ENCODE data around the gene GSDMA. TPM values are rescaled to one million over a fixed set of nuclear protein-coding genes. Genes with fewer than 3 reads are reported as not detected.
"Not testable (repeated sequence)": the region's sequence is repeated elsewhere in the genome, so short reads cannot be mapped to it uniquely, and the experiment has no call there.

Gene GSDMA
- total RNA-seq, 1 donor from 2014 or later: not detected

DNA sequence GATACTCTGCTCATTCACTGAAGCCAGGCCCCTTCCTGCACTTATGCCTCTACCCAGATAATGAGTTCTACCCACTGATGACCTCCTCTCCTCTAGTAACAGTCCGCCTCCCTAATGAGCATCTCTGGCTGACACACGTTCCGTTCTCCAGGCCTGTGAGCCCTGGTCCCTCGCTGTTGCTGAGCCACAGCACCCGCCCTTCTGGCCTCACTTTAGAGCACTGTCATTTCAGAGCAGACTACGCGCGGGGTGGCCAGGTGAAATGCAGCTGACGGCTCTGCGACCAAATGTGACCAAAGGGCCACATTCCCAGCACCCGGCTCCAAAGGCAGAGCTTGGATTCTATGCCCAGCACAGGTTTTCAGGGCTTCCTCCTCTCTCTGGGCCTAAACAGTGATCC lies 31.6 kb downstream of the GSDMA start:
- no peak for DNase-seq (ENCODE audit: extremely low read depth, low read depth, low spot score)

DNA sequence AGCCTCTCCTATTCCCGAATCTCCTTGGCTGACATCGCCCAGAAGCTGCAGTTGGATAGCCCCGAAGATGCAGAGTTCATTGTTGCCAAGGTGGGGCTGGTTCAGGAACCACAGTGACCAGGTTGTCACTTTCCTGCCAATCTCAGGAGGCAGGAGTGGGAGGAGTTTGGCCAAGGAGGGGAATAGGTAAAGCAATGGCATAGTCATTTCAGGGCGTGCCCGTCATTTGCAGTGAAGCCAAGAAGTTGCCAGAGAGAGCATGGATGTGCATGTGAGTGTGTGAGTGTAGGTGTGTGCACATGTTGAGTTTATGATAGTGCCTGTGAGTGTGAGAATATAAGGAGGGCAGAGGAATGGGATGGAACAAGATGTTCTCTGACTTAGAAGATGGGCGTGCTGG lies 32.6 kb downstream of the GSDMA start:
- no peak for DNase-seq (ENCODE audit: extremely low read depth, low read depth, low spot score)

DNA sequence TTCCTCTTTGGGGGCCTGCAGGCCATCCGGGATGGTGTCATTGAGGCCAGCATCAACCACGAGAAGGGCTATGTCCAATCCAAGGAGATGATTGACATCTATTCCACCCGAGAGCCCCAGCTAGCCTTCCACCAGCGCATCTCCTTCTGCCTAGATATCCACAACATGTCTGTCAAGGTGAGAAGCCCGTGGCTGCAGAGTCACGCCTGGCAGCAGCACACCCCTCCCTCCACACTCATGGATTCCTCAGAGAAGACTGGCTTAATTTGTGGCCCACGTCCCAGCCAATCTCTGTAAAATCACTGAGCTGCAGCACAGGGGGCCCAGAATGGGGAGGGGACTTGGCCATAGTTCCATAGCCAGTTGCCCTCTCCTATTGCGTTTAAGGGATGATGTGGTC lies 33.4 kb downstream of the GSDMA start:
- DNase-seq (ENCODE audit: extremely low read depth, low read depth, low spot score): no peak

DNA sequence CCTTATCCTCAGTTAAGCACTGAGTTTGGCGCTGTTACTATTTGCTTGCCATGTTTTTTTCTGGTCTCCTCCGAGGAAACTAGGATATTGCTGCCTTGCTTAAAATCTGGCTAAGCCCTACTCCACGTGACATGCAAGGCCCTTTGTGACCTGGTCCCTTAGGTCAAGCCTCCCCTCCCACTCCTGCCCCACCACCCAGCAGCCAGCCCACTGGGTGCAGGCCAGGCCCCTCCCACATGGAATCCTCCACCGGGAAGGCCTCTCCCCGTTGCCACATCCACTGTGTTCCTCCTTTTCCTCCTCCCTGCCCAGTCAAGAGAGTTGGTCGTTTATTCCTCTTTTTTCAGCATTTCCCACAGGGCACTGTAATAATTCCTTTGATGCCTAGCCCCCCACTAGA lies 34.0 kb downstream of the GSDMA start:
- no peak for DNase-seq (ENCODE audit: extremely low read depth, low read depth, low spot score)

DNA sequence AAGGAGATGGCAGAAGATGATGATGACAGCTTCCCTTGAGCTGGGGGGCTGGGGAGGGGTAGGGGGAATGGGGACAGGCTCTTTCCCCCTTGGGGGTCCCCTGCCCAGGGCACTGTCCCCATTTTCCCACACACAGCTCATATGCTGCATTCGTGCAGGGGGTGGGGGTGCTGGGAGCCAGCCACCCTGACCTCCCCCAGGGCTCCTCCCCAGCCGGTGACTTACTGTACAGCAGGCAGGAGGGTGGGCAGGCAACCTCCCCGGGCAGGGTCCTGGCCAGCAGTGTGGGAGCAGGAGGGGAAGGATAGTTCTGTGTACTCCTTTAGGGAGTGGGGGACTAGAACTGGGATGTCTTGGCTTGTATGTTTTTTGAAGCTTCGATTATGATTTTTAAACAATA lies 34.7 kb downstream of the GSDMA start:
- no peak for DNase-seq (ENCODE audit: extremely low read depth, low read depth, low spot score)

DNA sequence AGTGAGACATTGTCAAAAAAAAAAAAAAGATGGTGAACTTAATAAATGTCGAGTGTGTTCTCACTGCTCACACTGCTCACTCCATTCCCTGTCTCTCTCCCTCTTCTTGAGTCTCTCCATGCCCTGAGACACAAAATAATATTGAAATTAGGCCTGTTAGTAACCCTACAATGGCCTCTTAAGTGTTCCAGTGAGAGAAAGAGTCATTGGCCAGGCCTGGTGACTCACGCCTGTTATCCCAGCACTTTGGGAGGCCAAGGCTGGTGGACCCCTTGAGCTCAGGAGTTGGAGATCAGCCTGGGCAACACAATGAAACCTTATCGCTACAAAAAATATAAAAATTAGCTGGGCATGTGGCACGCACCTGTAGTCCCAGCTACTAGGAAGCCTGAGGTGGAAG lies 36.3 kb downstream of the GSDMA start:
- no peak for DNase-seq (ENCODE audit: extremely low read depth, low read depth, low spot score)

DNA sequence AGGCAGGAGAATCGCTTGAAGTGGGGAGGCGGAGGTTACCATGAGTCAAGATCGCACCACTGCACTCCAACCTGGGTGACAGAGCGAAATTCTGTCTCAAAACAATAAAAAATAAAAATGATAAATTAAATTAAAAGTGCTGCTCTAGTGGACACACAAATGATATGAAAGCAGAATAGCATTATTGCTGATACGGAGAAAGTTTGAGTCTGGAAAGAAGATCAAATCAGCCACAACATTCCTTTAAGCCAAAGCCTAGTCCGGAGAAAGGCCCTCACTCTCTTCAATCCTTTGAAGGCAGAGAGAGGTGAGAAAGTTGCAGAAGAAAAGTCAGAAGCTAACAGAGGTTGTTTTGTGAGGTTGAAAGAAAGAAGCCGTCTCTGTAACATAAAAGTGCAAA lies 37.4 kb downstream of the GSDMA start:
- no peak for DNase-seq (ENCODE audit: extremely low read depth, low read depth, low spot score)

DNA sequence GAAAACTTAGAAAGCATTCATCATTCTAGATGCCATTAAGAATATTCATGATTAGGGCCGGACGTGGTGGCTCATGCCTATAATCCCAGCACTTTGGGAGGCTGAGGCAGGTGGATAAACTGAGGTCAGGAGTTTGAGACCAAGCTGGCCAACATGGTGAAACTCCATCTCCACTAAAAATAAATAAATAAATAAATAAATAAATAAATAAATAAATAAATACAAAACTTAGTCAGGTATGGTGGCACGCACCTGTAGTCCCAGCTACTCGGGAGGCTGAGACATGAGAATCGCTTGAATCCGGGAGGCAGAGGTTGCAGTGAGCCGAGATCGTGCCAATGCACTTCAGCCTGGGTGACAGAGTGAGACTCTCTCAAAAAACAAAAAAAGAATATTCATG lies 38.5 kb downstream of the GSDMA start:
- DNase-seq (ENCODE audit: extremely low read depth, low read depth, low spot score): not testable (repeated sequence)

DNA sequence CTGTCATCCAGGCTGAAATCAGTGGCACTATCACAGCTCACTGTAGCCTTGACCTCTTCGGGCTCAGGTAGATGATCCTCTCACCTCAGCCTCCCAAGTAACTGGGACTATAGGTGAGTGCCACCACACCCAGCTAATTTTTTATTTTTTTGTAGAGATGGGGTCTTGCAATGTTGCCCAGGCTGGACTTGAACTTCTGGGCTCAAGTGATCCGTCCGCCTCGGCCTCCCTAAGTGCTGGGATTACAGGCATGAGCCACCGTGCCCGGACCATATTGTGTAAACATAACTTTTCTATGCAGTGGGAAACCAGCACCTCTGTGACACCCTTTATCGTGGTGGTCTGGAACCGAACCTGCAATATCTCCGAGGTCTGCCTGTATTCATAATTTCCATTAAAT lies 41.3 kb downstream of the GSDMA start:
- no peak for DNase-seq (ENCODE audit: extremely low read depth, low read depth, low spot score)

DNA sequence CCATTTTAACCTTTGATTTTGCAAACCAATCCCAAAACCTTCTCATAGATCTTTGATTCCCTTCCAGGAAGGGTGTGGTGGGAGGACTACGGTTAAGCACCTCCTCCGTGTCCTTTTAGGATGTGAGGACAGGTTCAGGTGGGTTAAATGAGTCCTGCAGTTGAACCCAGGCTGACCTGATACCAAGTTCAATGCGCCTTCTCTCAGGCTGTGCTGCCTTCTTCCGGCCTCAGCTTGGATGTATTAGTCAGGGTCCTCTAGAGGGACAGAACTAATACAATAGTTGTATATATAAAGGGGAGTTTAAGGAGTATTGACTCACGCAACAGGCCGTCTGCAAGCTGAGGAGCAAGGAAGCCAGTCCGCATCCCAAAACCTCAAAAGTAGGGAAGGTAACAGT lies 41.9 kb downstream of the GSDMA start:
- DNase-seq (ENCODE audit: extremely low read depth, low read depth, low spot score): no peak

DNA sequence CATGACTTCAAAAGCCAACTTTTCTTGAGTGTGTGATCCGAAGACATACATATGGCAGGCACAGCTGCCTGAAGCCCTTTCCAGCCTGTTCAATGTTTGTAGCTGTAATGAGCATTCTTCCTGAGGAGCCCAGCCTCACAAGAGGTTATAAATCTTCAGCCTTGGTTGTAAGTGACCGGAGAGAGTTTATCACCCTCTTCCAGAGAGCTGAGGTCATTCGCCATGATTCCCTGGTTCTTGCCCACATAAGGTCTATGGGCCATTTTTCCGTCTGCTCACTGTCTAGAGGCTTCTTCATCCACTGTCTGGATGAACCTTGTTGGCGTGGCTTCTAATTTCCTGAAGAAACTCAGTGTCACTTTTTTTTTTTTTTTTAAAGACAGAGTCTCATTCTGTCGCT lies 42.7 kb downstream of the GSDMA start:
- no peak for DNase-seq (ENCODE audit: extremely low read depth, low read depth, low spot score)

DNA sequence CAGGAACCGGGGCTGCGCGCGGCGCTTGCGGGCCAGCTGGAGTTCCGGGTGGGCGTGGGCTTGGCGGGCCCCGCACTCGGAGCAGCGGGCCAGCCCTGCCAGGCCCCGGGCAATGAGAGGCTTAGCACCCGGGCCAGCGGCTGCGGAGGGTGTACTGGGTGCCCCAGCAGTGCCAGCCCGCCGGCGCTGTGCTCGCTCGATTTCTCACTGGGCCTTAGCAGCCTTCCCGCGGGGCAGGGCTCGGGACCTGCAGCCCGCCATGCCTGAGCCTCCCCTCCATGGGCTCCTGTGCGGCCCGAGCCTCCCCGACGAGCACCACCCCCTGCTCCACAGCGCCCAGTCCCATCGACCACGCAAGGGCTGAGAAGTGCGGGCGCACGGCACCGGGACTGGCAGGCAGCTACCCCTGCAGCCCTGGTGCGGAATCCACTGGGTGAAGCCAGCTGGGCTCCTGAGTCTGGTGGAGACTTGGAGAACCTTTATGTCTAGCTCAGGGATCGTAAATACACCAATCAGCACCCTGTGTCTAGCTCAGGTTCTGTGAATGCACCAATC lies 48.2 kb downstream of the GSDMA start:
- not testable (repeated sequence) for DNase-seq (ENCODE audit: extremely low read depth, low read depth, low spot score)

DNA sequence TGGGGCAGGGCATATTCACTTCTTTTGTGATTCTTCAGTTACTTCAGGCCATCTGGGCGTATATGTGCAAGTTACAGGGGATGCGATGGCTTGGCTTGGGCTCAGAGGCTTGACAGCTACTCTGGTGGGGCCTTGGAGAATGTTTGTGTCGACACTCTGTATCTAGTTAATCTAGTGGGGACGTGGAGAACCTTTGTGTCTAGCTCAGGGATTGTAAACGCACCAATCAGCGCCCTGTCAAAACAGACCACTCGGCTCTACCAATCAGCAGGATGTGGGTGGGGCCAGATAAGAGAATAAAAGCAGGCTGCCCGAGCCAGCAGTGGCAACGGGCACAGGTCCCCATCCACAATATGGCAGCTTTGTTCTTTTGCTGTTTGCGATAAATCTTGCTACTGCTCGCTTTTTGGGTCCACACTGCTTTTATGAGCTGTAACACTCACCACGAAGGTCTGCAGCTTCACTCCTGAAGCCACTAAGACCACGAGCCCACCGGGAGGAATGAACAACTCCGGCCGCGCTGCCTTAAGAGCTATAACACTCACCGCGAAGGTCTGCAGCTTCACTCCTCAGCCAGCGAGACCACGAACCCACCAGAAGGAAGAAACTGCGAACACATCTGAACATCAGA lies 49.3 kb downstream of the GSDMA start:
- not testable (repeated sequence) for DNase-seq (ENCODE audit: extremely low read depth, low read depth, low spot score)

DNA sequence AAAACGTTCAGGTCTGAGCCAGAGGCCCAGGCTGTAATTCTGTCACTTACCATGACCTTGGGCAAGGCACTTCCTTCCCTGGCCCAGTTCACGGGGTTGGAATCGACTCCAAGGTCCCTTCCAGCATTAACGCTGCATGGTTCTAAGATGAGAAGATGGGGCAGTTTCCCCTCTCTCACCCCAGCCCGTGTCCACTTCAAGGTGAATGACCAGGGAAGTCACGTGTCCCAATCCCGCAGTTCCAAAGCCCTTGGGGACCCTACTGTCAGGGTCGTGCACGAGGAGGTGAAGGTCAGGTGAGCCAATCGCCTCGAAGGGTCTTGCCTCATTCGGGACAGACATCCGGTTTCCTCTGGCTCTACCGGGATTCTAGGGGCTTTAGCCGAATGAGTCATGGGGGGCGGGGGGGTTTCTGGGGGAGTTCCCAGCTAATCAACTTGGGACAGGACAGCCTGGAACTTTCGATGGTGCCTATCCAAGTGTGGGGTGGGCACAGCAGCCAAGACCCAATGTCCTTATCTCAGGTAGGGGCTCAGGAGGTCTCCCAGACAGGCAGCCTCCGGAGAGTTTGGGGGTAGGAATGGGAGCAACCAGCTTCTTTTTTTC lies 51.7 kb downstream of the GSDMA start:
- no peak for DNase-seq (ENCODE audit: extremely low read depth, low read depth, low spot score)

DNA sequence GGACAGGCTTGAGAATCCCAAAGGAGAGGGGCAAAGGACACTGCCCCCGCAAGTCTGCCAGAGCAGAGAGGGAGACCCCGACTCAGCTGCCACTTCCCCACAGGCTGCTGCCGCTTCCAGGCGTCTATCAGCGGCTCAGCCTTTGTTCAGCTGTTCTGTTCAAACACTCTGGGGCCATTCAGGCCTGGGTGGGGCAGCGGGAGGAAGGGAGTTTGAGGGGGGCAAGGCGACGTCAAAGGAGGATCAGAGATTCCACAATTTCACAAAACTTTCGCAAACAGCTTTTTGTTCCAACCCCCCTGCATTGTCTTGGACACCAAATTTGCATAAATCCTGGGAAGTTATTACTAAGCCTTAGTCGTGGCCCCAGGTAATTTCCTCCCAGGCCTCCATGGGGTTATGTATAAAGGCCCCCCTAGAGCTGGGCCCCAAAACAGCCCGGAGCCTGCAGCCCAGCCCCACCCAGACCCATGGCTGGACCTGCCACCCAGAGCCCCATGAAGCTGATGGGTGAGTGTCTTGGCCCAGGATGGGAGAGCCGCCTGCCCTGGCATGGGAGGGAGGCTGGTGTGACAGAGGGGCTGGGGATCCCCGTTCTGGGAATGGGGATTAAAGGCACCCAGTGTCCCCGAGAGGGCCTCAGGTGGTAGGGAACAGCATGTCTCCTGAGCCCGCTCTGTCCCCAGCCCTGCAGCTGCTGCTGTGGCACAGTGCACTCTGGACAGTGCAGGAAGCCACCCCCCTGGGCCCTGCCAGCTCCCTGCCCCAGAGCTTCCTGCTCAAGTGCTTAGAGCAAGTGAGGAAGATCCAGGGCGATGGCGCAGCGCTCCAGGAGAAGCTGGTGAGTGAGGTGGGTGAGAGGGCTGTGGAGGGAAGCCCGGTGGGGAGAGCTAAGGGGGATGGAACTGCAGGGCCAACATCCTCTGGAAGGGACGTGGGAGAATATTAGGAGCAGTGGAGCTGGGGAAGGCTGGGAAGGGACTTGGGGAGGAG lies 52.5 kb downstream of the GSDMA start, which contains the start of gene CSF3:
Gene CSF3, plus strand, starts transcription at position 436 of the 993 bp plus-strand sequence. Its CDS starts 35 bp downstream, at position 471.
- no peak for DNase-seq (ENCODE audit: extremely low read depth, low read depth, low spot score)

DNA sequence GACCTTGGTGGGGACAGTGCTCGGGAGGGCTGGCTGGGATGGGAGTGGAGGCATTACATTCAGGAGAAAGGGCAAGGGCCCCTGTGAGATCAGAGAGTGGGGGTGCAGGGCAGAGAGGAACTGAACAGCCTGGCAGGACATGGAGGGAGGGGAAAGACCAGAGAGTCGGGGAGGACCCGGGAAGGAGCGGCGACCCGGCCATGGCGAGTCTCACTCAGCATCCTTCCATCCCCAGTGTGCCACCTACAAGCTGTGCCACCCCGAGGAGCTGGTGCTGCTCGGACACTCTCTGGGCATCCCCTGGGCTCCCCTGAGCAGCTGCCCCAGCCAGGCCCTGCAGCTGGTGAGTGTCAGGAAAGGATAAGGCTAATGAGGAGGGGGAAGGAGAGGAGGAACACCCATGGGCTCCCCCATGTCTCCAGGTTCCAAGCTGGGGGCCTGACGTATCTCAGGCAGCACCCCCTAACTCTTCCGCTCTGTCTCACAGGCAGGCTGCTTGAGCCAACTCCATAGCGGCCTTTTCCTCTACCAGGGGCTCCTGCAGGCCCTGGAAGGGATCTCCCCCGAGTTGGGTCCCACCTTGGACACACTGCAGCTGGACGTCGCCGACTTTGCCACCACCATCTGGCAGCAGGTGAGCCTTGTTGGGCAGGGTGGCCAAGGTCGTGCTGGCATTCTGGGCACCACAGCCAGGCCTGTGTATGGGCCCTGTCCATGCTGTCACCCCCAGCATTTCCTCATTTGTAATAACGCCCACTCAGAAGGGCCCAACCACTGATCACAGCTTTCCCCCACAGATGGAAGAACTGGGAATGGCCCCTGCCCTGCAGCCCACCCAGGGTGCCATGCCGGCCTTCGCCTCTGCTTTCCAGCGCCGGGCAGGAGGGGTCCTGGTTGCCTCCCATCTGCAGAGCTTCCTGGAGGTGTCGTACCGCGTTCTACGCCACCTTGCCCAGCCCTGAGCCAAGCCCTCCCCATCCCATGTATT lies 53.5 kb downstream of the GSDMA start:
- no peak for DNase-seq (ENCODE audit: extremely low read depth, low read depth, low spot score)

DNA sequence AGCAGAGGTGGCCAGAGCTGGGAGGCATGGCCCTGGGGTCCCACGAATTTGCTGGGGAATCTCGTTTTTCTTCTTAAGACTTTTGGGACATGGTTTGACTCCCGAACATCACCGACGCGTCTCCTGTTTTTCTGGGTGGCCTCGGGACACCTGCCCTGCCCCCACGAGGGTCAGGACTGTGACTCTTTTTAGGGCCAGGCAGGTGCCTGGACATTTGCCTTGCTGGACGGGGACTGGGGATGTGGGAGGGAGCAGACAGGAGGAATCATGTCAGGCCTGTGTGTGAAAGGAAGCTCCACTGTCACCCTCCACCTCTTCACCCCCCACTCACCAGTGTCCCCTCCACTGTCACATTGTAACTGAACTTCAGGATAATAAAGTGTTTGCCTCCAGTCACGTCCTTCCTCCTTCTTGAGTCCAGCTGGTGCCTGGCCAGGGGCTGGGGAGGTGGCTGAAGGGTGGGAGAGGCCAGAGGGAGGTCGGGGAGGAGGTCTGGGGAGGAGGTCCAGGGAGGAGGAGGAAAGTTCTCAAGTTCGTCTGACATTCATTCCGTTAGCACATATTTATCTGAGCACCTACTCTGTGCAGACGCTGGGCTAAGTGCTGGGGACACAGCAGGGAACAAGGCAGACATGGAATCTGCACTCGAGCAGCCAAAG lies 54.7 kb downstream of the GSDMA start:
- DNase-seq (ENCODE audit: extremely low read depth, low read depth, low spot score): no peak

DNA sequence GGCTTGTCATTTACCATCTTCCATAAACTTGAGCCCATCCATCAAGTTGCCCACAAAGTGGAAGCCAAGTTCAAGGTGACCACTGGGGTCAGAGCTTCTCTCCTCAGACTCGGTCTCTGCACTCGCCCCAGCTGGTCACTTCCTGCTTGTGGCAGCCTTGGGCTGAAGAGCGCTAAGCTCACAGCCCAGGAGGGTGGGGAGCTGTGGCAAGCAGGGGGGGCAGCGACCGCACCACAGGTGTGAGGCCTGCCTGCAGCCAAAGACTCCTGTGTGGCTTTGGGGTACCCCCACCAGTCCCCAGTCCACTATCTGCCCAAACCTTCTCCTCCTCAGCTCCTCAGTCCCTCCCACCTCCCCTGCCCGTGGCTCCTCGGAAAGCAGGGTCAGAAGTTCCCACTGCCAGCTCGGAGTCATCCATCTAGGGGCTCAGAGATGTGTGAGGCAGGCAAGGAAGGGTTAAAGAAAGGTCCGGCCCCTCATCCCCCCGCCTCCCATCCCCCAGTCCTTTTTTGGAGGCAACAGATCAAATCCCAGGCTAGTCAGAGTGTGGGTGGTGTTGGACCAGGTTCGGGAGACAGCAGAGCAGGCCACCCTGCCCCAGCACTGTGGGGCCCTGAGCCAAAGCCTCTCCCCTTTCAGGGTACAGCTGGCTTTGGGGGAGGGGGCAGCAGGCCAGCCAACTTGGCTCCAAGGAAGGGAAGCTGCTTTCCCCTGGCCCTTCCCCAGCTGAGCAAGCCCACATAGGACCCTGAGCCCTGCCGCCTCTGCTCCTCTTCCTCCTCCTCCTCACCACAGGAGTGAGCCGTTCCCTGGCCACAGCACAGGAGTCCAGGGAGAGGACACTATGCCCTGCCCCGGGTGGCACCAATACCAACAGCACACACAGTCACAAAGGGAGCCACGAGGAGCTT lies 55.7 kb downstream of the GSDMA start:
- no peak for DNase-seq (ENCODE audit: extremely low read depth, low read depth, low spot score)
